T-cell (primary cell): Measurements from ENCODE around the gene TSPEAR. TPM values are rescaled to one million over a fixed set of nuclear protein-coding genes. Genes with fewer than 3 reads are reported as not detected.

ENCODE experiments used
- ATAC-seq, 4 experiments: fragments of 200-7000 bp in 3 of 4; fragments of 150-1000 bp in 1 of 4; cut with Tn5 transposase; replicated peaks in 1 of 4; 1 replicate in 3 of 4; 2 replicates in 1 of 4; pipeline ENCODE4 v1.10.0; 2021; ENCODE audit warnings: moderate library complexity in 3 of 4, mild to moderate bottlenecking in 2 of 4, moderate number of reproducible peaks in 1 of 4
- CTCF ChIA-PET, 2 donors: fragments of 300-600 bp; sonication (Branson Sonifier 250); formaldehyde crosslinking; loops; one replicate each; lab custom pipeline; 2022; ENCODE audit warnings: antibody characterized with exemption in 2 of 2; lab: Charles Lee
- POLR2A ChIA-PET, 2 donors: fragments of 300-600 bp; sonication (Branson Sonifier 250); formaldehyde crosslinking; loops; one replicate each; lab custom pipeline; 2022; ENCODE audit warnings: antibody characterized with exemption in 2 of 2; lab: Charles Lee
- DNase-seq, 35 experiments: peaks; one replicate each; pipeline versions ENCODE4 v3.0.0 to v3.0.0-alpha.2; 2013 to 2023
- H3K27ac ChIP-seq: one replicate; pipeline ENCODE4 v1.5.1; 2013; ENCODE audit warnings: low read length
- H3K27me3 ChIP-seq, 2 experiments: replicated peaks in 1 of 2; 1 replicate in 1 of 2; 2 replicates in 1 of 2; pipeline versions ENCODE4 v1.6.1 to v1.7.0; 2013; ENCODE audit warnings: low read length in 1 of 2, mixed read lengths in 1 of 2; ENCODE audit not compliant: control insufficient read depth in 2 of 2, insufficient read depth in 2 of 2; ENCODE audit errors: extremely low read depth in 1 of 2
- H3K36me3 ChIP-seq, 2 donors: 1 replicate in 1 of 2; 2 replicates in 1 of 2; pipeline versions ENCODE4 v1.6.1 to v1.7.0; 2013; ENCODE audit warnings: low read length in 1 of 2; ENCODE audit not compliant: control insufficient read depth in 2 of 2, insufficient read depth in 1 of 2; ENCODE audit errors: extremely low read depth in 1 of 2
- H3K4me1 ChIP-seq, 2 experiments: 1 replicate in 1 of 2; 2 replicates in 1 of 2; pipeline versions ENCODE4 v1.6.1 to v1.7.0; 2013; ENCODE audit warnings: low read length in 2 of 2, mixed read lengths in 1 of 2; ENCODE audit not compliant: insufficient read depth in 2 of 2, control insufficient read depth in 1 of 2; ENCODE audit errors: extremely low read depth in 1 of 2
- H3K4me3 ChIP-seq, 2 donors: 1 replicate in 1 of 2; 2 replicates in 1 of 2; pipeline versions ENCODE4 v1.5.1 to v1.7.0; 2013; ENCODE audit warnings: mild to moderate bottlenecking in 2 of 2, low read length in 1 of 2, moderate library complexity in 1 of 2; ENCODE audit not compliant: control insufficient read depth in 1 of 2; ENCODE audit errors: extremely low read depth in 1 of 2
- H3K9me3 ChIP-seq: 2 replicates; pipeline ENCODE4 v1.7.0; 2013
- H3K27ac Mint-ChIP-seq, 2 donors: one replicate each; pipeline ENCODE4 v1.8.0; 2020 to 2021; ENCODE audit warnings: mild to moderate bottlenecking in 2 of 2, mixed read lengths in 2 of 2
- H3K27me3 Mint-ChIP-seq, 2 donors: one replicate each; pipeline ENCODE4 v1.8.0; 2021 to 2022; ENCODE audit warnings: mixed read lengths in 2 of 2
- H3K36me3 Mint-ChIP-seq: one replicate; pipeline ENCODE4 v1.8.0; 2021; ENCODE audit warnings: mixed read lengths
- H3K4me1 Mint-ChIP-seq, 3 donors: one replicate each; pipeline ENCODE4 v1.8.0; 2020 to 2022; ENCODE audit warnings: mixed read lengths in 3 of 3, mild to moderate bottlenecking in 1 of 3
- H3K4me3 Mint-ChIP-seq, 3 donors: one replicate each; pipeline ENCODE4 v1.8.0; 2020 to 2022; ENCODE audit warnings: mild to moderate bottlenecking in 3 of 3, mixed read lengths in 3 of 3, moderate library complexity in 3 of 3
- H3K9me3 Mint-ChIP-seq, 3 donors: one replicate each; pipeline ENCODE4 v1.8.0; 2020 to 2022; ENCODE audit warnings: mixed read lengths in 3 of 3
- WGBS: methylation state at CpG from one replicate; pipeline ENCODE4 v1.1.5; 2013; ENCODE audit warnings: missing lambda C conversion rate; ENCODE audit not compliant: insufficient coverage; 5-methylcytosine and 5-hydroxymethylcytosine counted together
- total RNA-seq, 35 experiments: library from RNA in 6 of 35; stranded (reverse) in 6 of 35; fragments of 120-200 nt in 1 of 35; gene quantifications; one replicate each; pipeline versions ENCODE4 v1.2.1 to v1.2.4 and lab custom pipeline; 2013 to 2026

Gene TSPEAR
- total RNA-seq, 5 donors from 2014 or later (not counting 1 experiment from before 2014, with no cell fraction given): not detected

- ChIA-PET POLR2A (no interaction called here), CTCF (no interaction called here)
- Mint-ChIP-seq H3K4me1 (peaks cover 28 to 31% (median 29%) of the 10 kb centered on the region in 3 donors), H3K9me3 (peaks cover 13 to 20% (median 16%) of the 10 kb centered on the region in 3 donors), H3K27me3 (no peaks in the 10 kb centered on the region), H3K36me3 (peaks cover 17% of the 10 kb centered on the region), H3K27ac (no peak overlapping the region), H3K4me3 (no peak overlapping the region)
- no peak overlapping the region for H3K27ac ChIP-seq
- H3K36me3 ChIP-seq: no peaks in the 10 kb centered on the region
- ATAC-seq: no peak
- peaks cover 0 to 6% of the 10 kb centered on the region in 2 experiments for H3K27me3 ChIP-seq
- WGBS: 95% methylated on average over 2 of the region's 3 CpGs
- H3K9me3 ChIP-seq: peaks cover 2% of the 10 kb centered on the region
- DNase-seq: no peak
- H3K4me1 ChIP-seq: peaks cover 2 to 15% of the 10 kb centered on the region in 2 experiments
- no peak overlapping the region for H3K4me3 ChIP-seq
Measured at GRCh38 chr21:44544566-44544965, 166.8 kb downstream of the TSPEAR start.

- no peak overlapping the region for H3K27ac Mint-ChIP-seq
- CTCF ChIA-PET: interaction anchor here in 1 of 2 donors (0.7 kb wide), 2 partner anchors 76 to 1069 kb away, joined by 3 to 5 read pairs; no protein-coding TSS in a partner anchor
- peaks cover 0 to 13% of the 10 kb centered on the region in 2 experiments for H3K27me3 ChIP-seq
- H3K36me3 Mint-ChIP-seq: peaks cover 17% of the 10 kb centered on the region
- DNase-seq: no peak
- no CpG with 5 or more reads among the region's 1 CpG for WGBS
- H3K4me3 ChIP-seq: no peak overlapping the region
- no peaks in the 10 kb centered on the region for H3K27me3 Mint-ChIP-seq
- H3K9me3 Mint-ChIP-seq: peaks cover 12 to 19% (median 16%) of the 10 kb centered on the region in 3 donors
- ATAC-seq: no peak
- H3K27ac ChIP-seq: no peak overlapping the region
- H3K4me1 Mint-ChIP-seq: peaks cover 12% of the 10 kb centered on the region in 3 donors
- no peaks in the 10 kb centered on the region for H3K36me3 ChIP-seq
- POLR2A ChIA-PET: no interaction called here
- H3K4me3 Mint-ChIP-seq: no peak overlapping the region
- H3K9me3 ChIP-seq: peaks cover 2% of the 10 kb centered on the region
- H3K4me1 ChIP-seq: peaks cover 2 to 6% of the 10 kb centered on the region in 2 experiments
Measured at GRCh38 chr21:44542716-44543115, 168.7 kb downstream of the TSPEAR start.

- POLR2A ChIA-PET: interaction anchor here in 1 of 2 donors (0.6 kb wide), 1 partner anchor 597 kb away, joined by 3 read pairs; no protein-coding TSS in a partner anchor
- WGBS: 83% methylated on average over 3 of the region's 11 CpGs
- CTCF ChIA-PET: no interaction called here
Measured at GRCh38 chr21:44540741-44541288, 170.6 kb downstream of the TSPEAR start.

GRCh38 chr21:44539991-44540666 is 171.2 kb downstream of the TSPEAR start, which contains the start of gene KRTAP10-1:
Gene KRTAP10-1 (minus strand): TSS chr21:44540195. CDS start chr21:44540150, 45 bp downstream.
- H3K27ac Mint-ChIP-seq: no peak within 1 kb of the TSS
- POLR2A ChIA-PET: interaction anchor here in 1 of 2 donors (0.6 kb wide), 1 partner anchor 598 kb away, joined by 3 read pairs; no protein-coding TSS in a partner anchor
- DNase-seq (peak in 1 of 35 experiments; percentile 23), ATAC-seq (no peak)
- H3K36me3 Mint-ChIP-seq: no peaks in the 10 kb centered on the region
- no peak within 1 kb of the TSS for H3K4me3 ChIP-seq
- H3K4me1 ChIP-seq: no peaks in the 10 kb centered on the region
- H3K9me3 ChIP-seq: no peaks in the 10 kb centered on the region
- no peaks in the 10 kb centered on the region for H3K4me1 Mint-ChIP-seq
- no peaks in the 10 kb centered on the region for H3K27me3 Mint-ChIP-seq
- 78% methylated on average over 19 of the region's 21 CpGs for WGBS
- CTCF ChIA-PET: no interaction called here
- no peak within 1 kb of the TSS for H3K4me3 Mint-ChIP-seq
- no peak within 1 kb of the TSS for H3K27ac ChIP-seq
- H3K27me3 ChIP-seq: peaks cover 0 to 14% of the 10 kb centered on the region in 2 experiments
- H3K36me3 ChIP-seq: no peaks in the 10 kb centered on the region
- peaks cover 0 to 1% (median 0%) of the 10 kb centered on the region in 3 donors for H3K9me3 Mint-ChIP-seq

More at GRCh38 chr21:44540741-44541288, 170.6 kb downstream of the TSPEAR start:
- no peaks in the 10 kb centered on the region for H3K9me3 ChIP-seq
- ATAC-seq (no peak), DNase-seq (no peak)
- H3K4me1 ChIP-seq: no peaks in the 10 kb centered on the region
- no peak overlapping the region for H3K27ac ChIP-seq
- Mint-ChIP-seq H3K4me3 (no peak overlapping the region), H3K4me1 (no peaks in the 10 kb centered on the region), H3K27me3 (no peaks in the 10 kb centered on the region), H3K27ac (no peak overlapping the region), H3K36me3 (peaks cover 4% of the 10 kb centered on the region), H3K9me3 (peaks cover 0 to 6% (median 6%) of the 10 kb centered on the region in 3 donors)
- no peaks in the 10 kb centered on the region for H3K36me3 ChIP-seq
- peaks cover 0 to 14% of the 10 kb centered on the region in 2 experiments for H3K27me3 ChIP-seq
- H3K4me3 ChIP-seq: no peak overlapping the region

- ATAC-seq (no peak), DNase-seq (peak in 1 of 35 experiments; percentile 14)
- Histone ChIP-seq H3K27me3 (peaks cover 0 to 14% of the 10 kb centered on the region in 2 experiments), H3K4me1 (no peaks in the 10 kb centered on the region), H3K4me3 (no peak overlapping the region), H3K36me3 (no peaks in the 10 kb centered on the region), H3K9me3 (no peaks in the 10 kb centered on the region), H3K27ac (no peak overlapping the region)
- Mint-ChIP-seq H3K9me3 (peaks cover 0 to 1% (median 0%) of the 10 kb centered on the region in 3 donors), H3K27ac (no peak overlapping the region), H3K27me3 (no peaks in the 10 kb centered on the region), H3K36me3 (no peaks in the 10 kb centered on the region), H3K4me1 (no peaks in the 10 kb centered on the region), H3K4me3 (no peak overlapping the region)
- 71% methylated on average over 12 of the region's 14 CpGs for WGBS
- ChIA-PET POLR2A (no interaction called here), CTCF (no interaction called here)
Measured at GRCh38 chr21:44539046-44539445, 172.3 kb downstream of the TSPEAR start.

- peaks cover 0 to 1% (median 0%) of the 10 kb centered on the region in 3 donors for H3K9me3 Mint-ChIP-seq
- Histone ChIP-seq H3K9me3 (no peaks in the 10 kb centered on the region), H3K4me3 (no peak overlapping the region), H3K4me1 (no peaks in the 10 kb centered on the region), H3K36me3 (no peaks in the 10 kb centered on the region), H3K27me3 (peaks cover 0 to 15% of the 10 kb centered on the region in 2 experiments), H3K27ac (no peak overlapping the region)
- H3K27me3 Mint-ChIP-seq: no peaks in the 10 kb centered on the region
- H3K4me1 Mint-ChIP-seq: no peaks in the 10 kb centered on the region
- ATAC-seq: no peak
- H3K4me3 Mint-ChIP-seq: no peak overlapping the region
- ChIA-PET POLR2A (no interaction called here), CTCF (no interaction called here)
- H3K27ac Mint-ChIP-seq: no peak overlapping the region
- no peaks in the 10 kb centered on the region for H3K36me3 Mint-ChIP-seq
- 85% methylated on average over 20 of the region's 33 CpGs for WGBS
- peak in 1 of 35 experiments; percentile 22 for DNase-seq
Measured at GRCh38 chr21:44537930-44538911, 173.2 kb downstream of the TSPEAR start.
